ENCODE data around the gene CDC42EP3. TPM values are rescaled to one million over a fixed set of nuclear protein-coding genes. Genes with fewer than 3 reads are reported as not detected.
A peak's percentile ranks its signal among the peaks of the same experiment; 100 is the strongest.

Gene CDC42EP3
- total and polyA plus RNA-seq, 2 experiments from 2014 or later = 19.3 to 33.0 TPM

- Histone ChIP-seq H3K9me2 (replicated peaks; ENCODE audit: insufficient read depth) (no peaks in the 10 kb centered on the region), H3K4me2 (peak overlapping the region; percentile 46), H3K27ac (peak overlapping the region; percentile 10), H3K27me3 (no peaks in the 10 kb centered on the region), H3K4me1 (ENCODE audit: insufficient read depth) (peaks cover 24% of the 10 kb centered on the region), H3K4me3 (no peak overlapping the region), H3K36me3 (replicated peaks; ENCODE audit: insufficient read depth, low read depth) (no peaks in the 10 kb centered on the region), H3K9me3 (ENCODE audit: low read depth) (no peaks in the 10 kb centered on the region), H3K79me2 (peaks cover 85% of the 10 kb centered on the region), H2AFZ (no peak overlapping the region), H4K20me1 (ENCODE audit: insufficient read depth, poor library complexity, severe bottlenecking) (peaks cover 12% of the 10 kb centered on the region)
- DNase-seq (ENCODE audit: low spot score) = no peak
- 95% methylated on average over 14 of the region's 14 CpGs for WGBS (ENCODE audit: low lambda C conversion rate, missing lambda C conversion rate)
- TF ChIP-seq CTCF (IDR thresholded peaks at IDR 0.05; ENCODE audit: poor library complexity) = no peak
- TF ChIP-seq EZH2 (IDR thresholded peaks at IDR 0.05; ENCODE audit: borderline replicate concordance) = no peak
- no peak for TF ChIP-seq EZH2phosphoT487 (IDR thresholded peaks at IDR 0.05; ENCODE audit: low read depth, severe bottlenecking, unreplicated experiment)
These were observed 17.6 kb downstream of the CDC42EP3 start for GRCh38 chr2:37653805-37654378.

- Histone ChIP-seq H4K20me1 (ENCODE audit: insufficient read depth, poor library complexity, severe bottlenecking) (peaks cover 12% of the 10 kb centered on the region), H3K4me2 (no peak overlapping the region), H3K9me3 (ENCODE audit: low read depth) (no peaks in the 10 kb centered on the region), H3K4me3 (no peak overlapping the region), H3K27me3 (no peaks in the 10 kb centered on the region), H3K36me3 (replicated peaks; ENCODE audit: insufficient read depth, low read depth) (no peaks in the 10 kb centered on the region), H2AFZ (no peak overlapping the region), H3K9me2 (replicated peaks; ENCODE audit: insufficient read depth) (no peaks in the 10 kb centered on the region), H3K27ac (no peak overlapping the region), H3K4me1 (ENCODE audit: insufficient read depth) (peaks cover 21% of the 10 kb centered on the region), H3K79me2 (peaks cover 84% of the 10 kb centered on the region)
- DNase-seq (ENCODE audit: low spot score) = no peak
- no peak for TF ChIP-seq EZH2phosphoT487 (IDR thresholded peaks at IDR 0.05; ENCODE audit: low read depth, severe bottlenecking, unreplicated experiment)
- TF ChIP-seq CTCF (IDR thresholded peaks at IDR 0.05; ENCODE audit: poor library complexity) = no peak
- TF ChIP-seq EZH2 (IDR thresholded peaks at IDR 0.05; ENCODE audit: borderline replicate concordance) = no peak
- WGBS (ENCODE audit: low lambda C conversion rate, missing lambda C conversion rate) = 83% methylated on average over 6 of the region's 6 CpGs
These were observed 18.3 kb downstream of the CDC42EP3 start for GRCh38 chr2:37653093-37653492.

- DNase-seq (ENCODE audit: low spot score) = no peak
- Histone ChIP-seq H2AFZ (no peak overlapping the region), H3K9me3 (ENCODE audit: low read depth) (no peaks in the 10 kb centered on the region), H3K4me3 (no peak overlapping the region), H3K4me2 (no peak overlapping the region), H3K4me1 (ENCODE audit: insufficient read depth) (peaks cover 21% of the 10 kb centered on the region), H4K20me1 (ENCODE audit: insufficient read depth, poor library complexity, severe bottlenecking) (peaks cover 12% of the 10 kb centered on the region), H3K36me3 (replicated peaks; ENCODE audit: insufficient read depth, low read depth) (no peaks in the 10 kb centered on the region), H3K79me2 (peaks cover 82% of the 10 kb centered on the region), H3K27ac (no peak overlapping the region), H3K9me2 (replicated peaks; ENCODE audit: insufficient read depth) (no peaks in the 10 kb centered on the region), H3K27me3 (no peaks in the 10 kb centered on the region)
- WGBS (ENCODE audit: low lambda C conversion rate, missing lambda C conversion rate) = 95% methylated on average over 5 of the region's 5 CpGs
- TF ChIP-seq EZH2phosphoT487 (IDR thresholded peaks at IDR 0.05; ENCODE audit: low read depth, severe bottlenecking, unreplicated experiment) (no peak), CTCF (IDR thresholded peaks at IDR 0.05; ENCODE audit: poor library complexity) (no peak), EZH2 (IDR thresholded peaks at IDR 0.05; ENCODE audit: borderline replicate concordance) (no peak)
These were observed 19.2 kb downstream of the CDC42EP3 start for GRCh38 chr2:37652199-37652640.

Measured in hepatocyte (in vitro differentiated cells).